GM12874 (cell line): ENCODE data around the gene CCSER2.

ENCODE experiments used
- CTCF ChIP-seq: IDR thresholded peaks from 2 replicates; pipeline ENCODE4 v1.5.1; 2011; ENCODE audit warnings: low read depth, mild to moderate bottlenecking, control low read depth, low read length, moderate library complexity; ENCODE audit not compliant: insufficient read depth

The CCSER2 gene

GRCh38 chr10:84337199-84337598, 8.8 kb downstream of the CCSER2 start:
- TF ChIP-seq CTCF = no peak

- no peak for TF ChIP-seq CTCF
Observed at GRCh38 chr10:84339025-84339424, 10.6 kb downstream of the CCSER2 start.

- no peak for TF ChIP-seq CTCF
Observed at GRCh38 chr10:84340187-84340586, 11.8 kb downstream of the CCSER2 start.

GRCh38 chr10:84340632-84341537, 12.5 kb downstream of the CCSER2 start:
- no peak for TF ChIP-seq CTCF

GRCh38 chr10:84341538-84341856, 13.1 kb downstream of the CCSER2 start:
- peak; percentile 18; the same call in 1 of the 2 replicates for TF ChIP-seq CTCF

GRCh38 chr10:84341983-84342382, 13.6 kb downstream of the CCSER2 start:
- no peak for TF ChIP-seq CTCF

GRCh38 chr10:84342584-84342983, 14.2 kb downstream of the CCSER2 start:
- TF ChIP-seq CTCF = no peak
